GM23338 (cell line): ENCODE measurements around the gene SLX9.
A peak's percentile ranks its signal among the peaks of the same experiment; 100 is the strongest.

Experiments
- CREB1 ChIP-seq: fragments of 250-450 bp; sonication (Bioruptor Pico); IDR thresholded peaks from 2 replicates; pipeline ENCODE4 v1.5.0; 2020; ENCODE audit warnings: low read depth, mild to moderate bottlenecking, moderate library complexity
- EZH2 ChIP-seq: fragments of 200-600 bp; sonication (generic); IDR thresholded peaks from one replicate; pipeline ENCODE4 v1.8.0; 2017; ENCODE audit warnings: antibody characterized with exemption, mild to moderate bottlenecking, low read depth; ENCODE audit not compliant: unreplicated experiment
- JUNB ChIP-seq: IDR thresholded peaks from one replicate; pipeline ENCODE4 v1.6.1; 2016; ENCODE audit warnings: antibody characterized with exemption; ENCODE audit not compliant: unreplicated experiment
- POLR2AphosphoS5 ChIP-seq: IDR thresholded peaks from 2 replicates; pipeline ENCODE4 v1.6.1; 2016; ENCODE audit warnings: antibody characterized with exemption, low read depth
- ZNF114 ChIP-seq: fragments of 250-450 bp; sonication (Bioruptor Pico); IDR thresholded peaks from 2 replicates; pipeline ENCODE4 v1.5.0; 2020; ENCODE audit warnings: mild to moderate bottlenecking, moderate library complexity
- TF ChIP-seq, protein P1 (sequence below), 2 experiments: fragments of 200-600 bp in 1 of 2; sonication (generic) in 1 of 2; conservative IDR thresholded peaks; 2 replicates each; pipeline versions ENCODE4 v1.5.1 to v1.6.1; 2016 to 2017; ENCODE audit warnings: antibody characterized with exemption in 2 of 2, low read depth in 2 of 2, mild to moderate bottlenecking in 2 of 2, moderate library complexity in 1 of 2
- TF ChIP-seq, protein P2 (sequence below): IDR thresholded peaks from one replicate; pipeline ENCODE4 v1.6.1; 2018; ENCODE audit warnings: antibody characterized with exemption; ENCODE audit not compliant: unreplicated experiment

GRCh38 chr21:44929242-44929798 lies 10.5 kb upstream of the SLX9 start:
- peak; percentile 23 for TF ChIP-seq EZH2
- no peak for TF ChIP-seq POLR2AphosphoS5
- TF ChIP-seq, protein P1, sequence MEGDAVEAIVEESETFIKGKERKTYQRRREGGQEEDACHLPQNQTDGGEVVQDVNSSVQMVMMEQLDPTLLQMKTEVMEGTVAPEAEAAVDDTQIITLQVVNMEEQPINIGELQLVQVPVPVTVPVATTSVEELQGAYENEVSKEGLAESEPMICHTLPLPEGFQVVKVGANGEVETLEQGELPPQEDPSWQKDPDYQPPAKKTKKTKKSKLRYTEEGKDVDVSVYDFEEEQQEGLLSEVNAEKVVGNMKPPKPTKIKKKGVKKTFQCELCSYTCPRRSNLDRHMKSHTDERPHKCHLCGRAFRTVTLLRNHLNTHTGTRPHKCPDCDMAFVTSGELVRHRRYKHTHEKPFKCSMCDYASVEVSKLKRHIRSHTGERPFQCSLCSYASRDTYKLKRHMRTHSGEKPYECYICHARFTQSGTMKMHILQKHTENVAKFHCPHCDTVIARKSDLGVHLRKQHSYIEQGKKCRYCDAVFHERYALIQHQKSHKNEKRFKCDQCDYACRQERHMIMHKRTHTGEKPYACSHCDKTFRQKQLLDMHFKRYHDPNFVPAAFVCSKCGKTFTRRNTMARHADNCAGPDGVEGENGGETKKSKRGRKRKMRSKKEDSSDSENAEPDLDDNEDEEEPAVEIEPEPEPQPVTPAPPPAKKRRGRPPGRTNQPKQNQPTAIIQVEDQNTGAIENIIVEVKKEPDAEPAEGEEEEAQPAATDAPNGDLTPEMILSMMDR (conservative IDR thresholded peaks at IDR 0.05; ENCODE audit: low read depth in 2 of 2), result no peak
- TF ChIP-seq, protein P2, sequence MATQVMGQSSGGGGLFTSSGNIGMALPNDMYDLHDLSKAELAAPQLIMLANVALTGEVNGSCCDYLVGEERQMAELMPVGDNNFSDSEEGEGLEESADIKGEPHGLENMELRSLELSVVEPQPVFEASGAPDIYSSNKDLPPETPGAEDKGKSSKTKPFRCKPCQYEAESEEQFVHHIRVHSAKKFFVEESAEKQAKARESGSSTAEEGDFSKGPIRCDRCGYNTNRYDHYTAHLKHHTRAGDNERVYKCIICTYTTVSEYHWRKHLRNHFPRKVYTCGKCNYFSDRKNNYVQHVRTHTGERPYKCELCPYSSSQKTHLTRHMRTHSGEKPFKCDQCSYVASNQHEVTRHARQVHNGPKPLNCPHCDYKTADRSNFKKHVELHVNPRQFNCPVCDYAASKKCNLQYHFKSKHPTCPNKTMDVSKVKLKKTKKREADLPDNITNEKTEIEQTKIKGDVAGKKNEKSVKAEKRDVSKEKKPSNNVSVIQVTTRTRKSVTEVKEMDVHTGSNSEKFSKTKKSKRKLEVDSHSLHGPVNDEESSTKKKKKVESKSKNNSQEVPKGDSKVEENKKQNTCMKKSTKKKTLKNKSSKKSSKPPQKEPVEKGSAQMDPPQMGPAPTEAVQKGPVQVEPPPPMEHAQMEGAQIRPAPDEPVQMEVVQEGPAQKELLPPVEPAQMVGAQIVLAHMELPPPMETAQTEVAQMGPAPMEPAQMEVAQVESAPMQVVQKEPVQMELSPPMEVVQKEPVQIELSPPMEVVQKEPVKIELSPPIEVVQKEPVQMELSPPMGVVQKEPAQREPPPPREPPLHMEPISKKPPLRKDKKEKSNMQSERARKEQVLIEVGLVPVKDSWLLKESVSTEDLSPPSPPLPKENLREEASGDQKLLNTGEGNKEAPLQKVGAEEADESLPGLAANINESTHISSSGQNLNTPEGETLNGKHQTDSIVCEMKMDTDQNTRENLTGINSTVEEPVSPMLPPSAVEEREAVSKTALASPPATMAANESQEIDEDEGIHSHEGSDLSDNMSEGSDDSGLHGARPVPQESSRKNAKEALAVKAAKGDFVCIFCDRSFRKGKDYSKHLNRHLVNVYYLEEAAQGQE, result no peak
- TF ChIP-seq CREB1, result no peak
- no peak for TF ChIP-seq ZNF114 (CRISPR knock-in tag)
- no peak for TF ChIP-seq JUNB
